ENCODE results near the gene INPP4A.

INPP4A gene

GRCh38 chr2:98473995-98474780 is 29.5 kb downstream of the INPP4A start:
- TF ChIP-seq EZH2phosphoT487 (IDR thresholded peaks at IDR 0.05; ENCODE audit: low read depth), result no peak
- TF ChIP-seq, protein P1, sequence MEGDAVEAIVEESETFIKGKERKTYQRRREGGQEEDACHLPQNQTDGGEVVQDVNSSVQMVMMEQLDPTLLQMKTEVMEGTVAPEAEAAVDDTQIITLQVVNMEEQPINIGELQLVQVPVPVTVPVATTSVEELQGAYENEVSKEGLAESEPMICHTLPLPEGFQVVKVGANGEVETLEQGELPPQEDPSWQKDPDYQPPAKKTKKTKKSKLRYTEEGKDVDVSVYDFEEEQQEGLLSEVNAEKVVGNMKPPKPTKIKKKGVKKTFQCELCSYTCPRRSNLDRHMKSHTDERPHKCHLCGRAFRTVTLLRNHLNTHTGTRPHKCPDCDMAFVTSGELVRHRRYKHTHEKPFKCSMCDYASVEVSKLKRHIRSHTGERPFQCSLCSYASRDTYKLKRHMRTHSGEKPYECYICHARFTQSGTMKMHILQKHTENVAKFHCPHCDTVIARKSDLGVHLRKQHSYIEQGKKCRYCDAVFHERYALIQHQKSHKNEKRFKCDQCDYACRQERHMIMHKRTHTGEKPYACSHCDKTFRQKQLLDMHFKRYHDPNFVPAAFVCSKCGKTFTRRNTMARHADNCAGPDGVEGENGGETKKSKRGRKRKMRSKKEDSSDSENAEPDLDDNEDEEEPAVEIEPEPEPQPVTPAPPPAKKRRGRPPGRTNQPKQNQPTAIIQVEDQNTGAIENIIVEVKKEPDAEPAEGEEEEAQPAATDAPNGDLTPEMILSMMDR (IDR thresholded peaks at IDR 0.05; ENCODE audit: low read depth, low read length), result no peak
- Histone ChIP-seq H3K79me2 (ENCODE audit: low read length) (peaks cover 52% of the 10 kb centered on the region), H3K9ac (ENCODE audit: low read length) (no peak overlapping the region), H3K4me3 (ENCODE audit: low read length) (no peak overlapping the region), H3K4me2 (ENCODE audit: low read length) (peak overlapping the region; percentile 9; the same call in 1 of the 2 replicates), H3K36me3 (replicated peaks; ENCODE audit: low read depth, low read length) (no peaks in the 10 kb centered on the region), H2AFZ (ENCODE audit: low read depth, low read length) (no peak overlapping the region), H3K4me1 (ENCODE audit: low read length) (peaks cover 40% of the 10 kb centered on the region), H4K20me1 (ENCODE audit: insufficient read depth, low read length) (peaks cover 48% of the 10 kb centered on the region), H3K27ac (ENCODE audit: low read length) (no peak overlapping the region), H3K9me3 (ENCODE audit: insufficient read depth, low read length) (no peaks in the 10 kb centered on the region), H3K27me3 (ENCODE audit: low read depth, low read length) (no peaks in the 10 kb centered on the region; the same call in 1 of the 2 replicates)

DNA sequence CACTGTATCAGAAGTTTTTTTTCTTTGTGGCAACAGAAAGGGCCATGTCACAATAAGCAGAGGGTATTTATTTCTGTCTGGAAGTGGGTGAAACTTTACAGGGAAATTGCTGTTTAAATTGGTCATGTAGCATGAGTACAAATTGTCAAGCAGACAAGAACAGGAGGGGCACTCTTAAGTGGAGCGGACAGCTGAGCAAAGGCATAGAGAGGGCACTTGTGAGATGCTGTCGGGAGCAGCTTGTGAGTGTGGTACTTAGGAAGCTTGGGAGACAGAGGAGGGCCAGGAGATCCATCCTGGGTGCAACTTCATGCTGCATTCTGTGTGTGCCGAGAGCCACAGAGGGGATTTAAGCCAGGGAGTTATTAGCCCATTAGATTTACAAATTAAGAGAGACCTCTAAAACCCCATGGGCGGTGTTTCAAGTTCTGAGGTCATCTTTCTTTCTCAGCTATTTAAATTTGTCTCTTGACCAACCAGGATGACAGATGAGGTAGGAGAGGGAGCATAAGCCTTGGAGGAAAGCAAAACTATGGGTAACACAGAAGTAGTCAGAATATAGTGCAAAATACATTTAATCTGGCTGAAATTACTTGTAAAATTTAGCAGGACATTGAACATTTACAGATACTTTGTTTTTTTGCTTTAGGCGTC is 30.4 kb downstream of the INPP4A start:
- Histone ChIP-seq H3K9me3 (ENCODE audit: insufficient read depth, low read length) (no peaks in the 10 kb centered on the region), H2AFZ (ENCODE audit: low read depth, low read length) (no peak overlapping the region), H3K27me3 (ENCODE audit: low read depth, low read length) (peaks cover 4% of the 10 kb centered on the region; the same call in 1 of the 2 replicates), H3K4me3 (ENCODE audit: low read length) (no peak overlapping the region), H4K20me1 (ENCODE audit: insufficient read depth, low read length) (peaks cover 57% of the 10 kb centered on the region), H3K27ac (ENCODE audit: low read length) (no peak overlapping the region), H3K36me3 (replicated peaks; ENCODE audit: low read depth, low read length) (no peaks in the 10 kb centered on the region), H3K79me2 (ENCODE audit: low read length) (peaks cover 48% of the 10 kb centered on the region), H3K4me2 (ENCODE audit: low read length) (peak overlapping the region; percentile 73; the same call in 1 of the 2 replicates), H3K4me1 (ENCODE audit: low read length) (peaks cover 49% of the 10 kb centered on the region), H3K9ac (ENCODE audit: low read length) (no peak overlapping the region)
- no peak for TF ChIP-seq EZH2phosphoT487 (IDR thresholded peaks at IDR 0.05; ENCODE audit: low read depth)
- TF ChIP-seq, protein P1 (IDR thresholded peaks at IDR 0.05; ENCODE audit: low read depth, low read length), result no peak

GRCh38 chr2:98476192-98476868 is 31.7 kb downstream of the INPP4A start:
- no peak for TF ChIP-seq EZH2phosphoT487 (IDR thresholded peaks at IDR 0.05; ENCODE audit: low read depth)
- TF ChIP-seq, protein P1 (IDR thresholded peaks at IDR 0.05; ENCODE audit: low read depth, low read length), result no peak
- Histone ChIP-seq H3K4me3 (ENCODE audit: low read length) (peak overlapping the region; percentile 35), H3K4me1 (ENCODE audit: low read length) (peaks cover 49% of the 10 kb centered on the region), H3K9ac (ENCODE audit: low read length) (no peak overlapping the region), H3K36me3 (replicated peaks; ENCODE audit: low read depth, low read length) (no peaks in the 10 kb centered on the region), H3K27ac (ENCODE audit: low read length) (no peak overlapping the region), H2AFZ (ENCODE audit: low read depth, low read length) (no peak overlapping the region), H3K9me3 (ENCODE audit: insufficient read depth, low read length) (no peaks in the 10 kb centered on the region), H3K79me2 (ENCODE audit: low read length) (peaks cover 41% of the 10 kb centered on the region), H3K27me3 (ENCODE audit: low read depth, low read length) (peaks cover 4% of the 10 kb centered on the region), H3K4me2 (ENCODE audit: low read length) (peak overlapping the region; percentile 73), H4K20me1 (ENCODE audit: insufficient read depth, low read length) (peaks cover 69% of the 10 kb centered on the region)

DNA sequence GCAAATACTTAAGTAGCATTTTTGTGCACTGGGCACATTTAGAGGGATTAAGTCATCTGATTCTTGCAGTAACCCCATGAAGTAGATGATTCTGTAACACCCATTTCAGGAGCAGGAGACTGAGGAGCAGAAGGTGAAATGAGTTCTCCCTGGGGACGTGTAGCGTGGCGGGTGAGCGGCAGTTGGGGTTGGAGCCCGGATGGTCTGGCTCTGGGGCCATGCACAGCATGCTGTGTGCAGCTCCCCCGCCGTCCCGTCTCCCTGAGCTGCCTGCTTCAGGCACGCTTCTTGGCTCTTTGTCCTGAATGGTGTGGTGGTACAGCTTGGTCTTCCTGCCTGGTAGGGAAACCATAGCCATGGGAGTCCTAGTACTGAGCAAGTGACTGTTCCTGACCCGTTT is 32.4 kb downstream of the INPP4A start:
- H3K79me2 ChIP-seq (ENCODE audit: low read length), result peaks cover 37% of the 10 kb centered on the region
- H2AFZ ChIP-seq (ENCODE audit: low read depth, low read length), result no peak overlapping the region
- H3K9ac ChIP-seq (ENCODE audit: low read length), result no peak overlapping the region
- H3K4me3 ChIP-seq (ENCODE audit: low read length), result no peak overlapping the region
- peaks cover 75% of the 10 kb centered on the region for H4K20me1 ChIP-seq (ENCODE audit: insufficient read depth, low read length)
- no peaks in the 10 kb centered on the region for H3K9me3 ChIP-seq (ENCODE audit: insufficient read depth, low read length)
- H3K27me3 ChIP-seq (ENCODE audit: low read depth, low read length), result peaks cover 4% of the 10 kb centered on the region
- H3K4me2 ChIP-seq (ENCODE audit: low read length), result no peak overlapping the region
- no peaks in the 10 kb centered on the region for H3K36me3 ChIP-seq (replicated peaks; ENCODE audit: low read depth, low read length)
- peaks cover 50% of the 10 kb centered on the region for H3K4me1 ChIP-seq (ENCODE audit: low read length)
- no peak overlapping the region for H3K27ac ChIP-seq (ENCODE audit: low read length)
- TF ChIP-seq EZH2phosphoT487 (IDR thresholded peaks at IDR 0.05; ENCODE audit: low read depth), result no peak
- TF ChIP-seq, protein P1 (IDR thresholded peaks at IDR 0.05; ENCODE audit: low read depth, low read length), result no peak

Data from OCI-LY3 (cell line).